Measurements from ENCODE around the gene TADA3.

Gene TADA3

GRCh38 chr3:9809615-9810432, 17.6 kb upstream of the TADA3 start, which contains the start of gene TTLL3:
Gene TTLL3, plus strand, starts transcription at chr3:9810262. Its CDS starts 400 bp downstream, at chr3:9810662.
- DNase-seq: peak; percentile 82

GRCh38 chr3:9809239-9809614, 17.0 kb upstream of the TADA3 start:
- no peak for DNase-seq

- DNase-seq: peak; percentile 34
These were observed 16.2 kb upstream of the TADA3 start for GRCh38 chr3:9808345-9809037.

GRCh38 chr3:9807981-9808344, 15.7 kb upstream of the TADA3 start:
- no peak for DNase-seq

GRCh38 chr3:9806688-9807589, 14.7 kb upstream of the TADA3 start:
- no peak for DNase-seq

GRCh38 chr3:9806137-9806536, 13.9 kb upstream of the TADA3 start:
- no peak for DNase-seq

GRCh38 chr3:9804996-9805395, 12.7 kb upstream of the TADA3 start:
- no peak for DNase-seq

- no peak for DNase-seq
These were observed 11.2 kb upstream of the TADA3 start for GRCh38 chr3:9803494-9803893.

GRCh38 chr3:9800529-9800928, 8.3 kb upstream of the TADA3 start:
- no peak for DNase-seq

- no peak for DNase-seq
These were observed 5.1 kb upstream of the TADA3 start for GRCh38 chr3:9797196-9797945.

- no peak for DNase-seq
These were observed 2.9 kb upstream of the TADA3 start for GRCh38 chr3:9795207-9795606.

GRCh38 chr3:9794400-9794799, 2.1 kb upstream of the TADA3 start:
- DNase-seq: no peak

- DNase-seq: no peak
These were observed 998 bp upstream of the TADA3 start for GRCh38 chr3:9793161-9793781.

- no peak for DNase-seq
These were observed 376 bp downstream of the TADA3 start for GRCh38 chr3:9791790-9792404.

GRCh38 chr3:9791127-9791526, 1.1 kb downstream of the TADA3 start:
- no peak for DNase-seq

GRCh38 chr3:9787714-9788113, 4.6 kb downstream of the TADA3 start:
- no peak for DNase-seq

- no peak for DNase-seq
These were observed 5.2 kb downstream of the TADA3 start for GRCh38 chr3:9786825-9787669.

GRCh38 chr3:9786209-9786739, 6.0 kb downstream of the TADA3 start:
- no peak for DNase-seq

- no peak for DNase-seq
These were observed 6.7 kb downstream of the TADA3 start for GRCh38 chr3:9785602-9786001.

- DNase-seq: no peak
These were observed 7.3 kb downstream of the TADA3 start for GRCh38 chr3:9784965-9785364.

Measured in NCI-H2029 treated with DMSO at 0.1 percent for 48 hours (cell line).